Measurements from ENCODE around the gene NDUFS7.
"Not testable (repeated sequence)": the region's sequence is repeated elsewhere in the genome, so short reads cannot be mapped to it uniquely, and the experiment has no call there.

Gene NDUFS7

GRCh38 chr19:1433119-1434039, 49.7 kb downstream of the NDUFS7 start:
- no peak for DNase-seq (ENCODE audit: low spot score)

DNA sequence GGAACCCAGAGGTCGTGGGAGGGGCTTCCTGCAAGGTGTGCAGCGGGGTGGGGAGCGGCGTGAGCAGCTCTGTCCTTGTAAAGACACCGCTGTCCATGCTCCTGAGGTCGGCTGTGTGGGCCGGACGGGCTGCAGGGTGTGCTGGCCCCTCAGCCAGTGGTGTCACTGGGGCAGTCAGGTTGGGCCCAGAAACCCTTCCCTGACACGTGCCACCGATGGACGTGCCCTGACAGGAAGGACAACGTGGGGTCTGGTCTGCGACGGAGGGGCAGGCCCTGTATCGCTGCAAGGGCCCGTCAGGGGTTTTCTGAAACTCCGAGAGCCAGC, 50.3 kb downstream of the NDUFS7 start:
- DNase-seq (ENCODE audit: low spot score), result no peak

GRCh38 chr19:1434577-1435060, 50.9 kb downstream of the NDUFS7 start:
- DNase-seq (ENCODE audit: low spot score), result no peak

DNA sequence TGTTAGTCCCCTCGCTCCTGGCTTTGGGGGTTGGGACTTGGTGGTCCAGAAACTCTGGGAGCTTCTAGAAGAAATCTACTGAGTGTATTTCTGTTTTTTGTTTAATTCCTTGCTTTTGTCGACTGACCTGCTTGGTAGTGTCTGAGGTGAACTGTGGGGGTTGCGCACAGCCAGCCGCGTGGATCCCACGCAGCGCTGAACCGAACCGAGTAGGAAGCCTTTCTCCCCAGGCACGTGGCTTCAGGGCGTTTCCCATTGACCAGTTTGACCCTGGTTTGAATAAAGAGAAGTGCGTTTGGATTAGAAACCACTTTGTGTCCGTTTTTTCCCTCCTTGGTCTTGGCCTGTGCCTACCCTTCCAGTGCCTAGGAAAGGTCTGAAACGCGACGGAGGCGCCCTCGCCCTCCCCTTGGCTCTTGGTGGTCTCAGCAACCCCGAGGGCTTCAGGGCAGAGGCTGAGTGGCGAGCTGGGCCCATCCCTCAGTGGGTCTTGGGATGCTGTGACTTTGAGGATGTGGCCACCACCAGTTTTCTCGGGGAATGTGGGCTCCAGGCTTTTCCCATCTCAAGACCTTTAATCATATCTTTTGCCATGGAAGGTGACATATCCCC, 51.8 kb downstream of the NDUFS7 start:
- DNase-seq (ENCODE audit: low spot score), result no peak

- DNase-seq (ENCODE audit: low spot score), result no peak
Observed at GRCh38 chr19:1437609-1438008, 53.9 kb downstream of the NDUFS7 start.

- DNase-seq (ENCODE audit: low spot score), result peak; percentile 97
Observed at GRCh38 chr19:1438035-1438932, 54.6 kb downstream of the NDUFS7 start, which contains the start of gene RPS15. Gene RPS15, plus strand, starts transcription at chr19:1438396. Its CDS starts 30 bp downstream, at chr19:1438426.

- DNase-seq (ENCODE audit: low spot score), result no peak
Observed at GRCh38 chr19:1438933-1439354, 55.2 kb downstream of the NDUFS7 start.

- DNase-seq (ENCODE audit: low spot score), result not testable (repeated sequence)
Observed at GRCh38 chr19:1439525-1440417, 56.1 kb downstream of the NDUFS7 start.

DNA sequence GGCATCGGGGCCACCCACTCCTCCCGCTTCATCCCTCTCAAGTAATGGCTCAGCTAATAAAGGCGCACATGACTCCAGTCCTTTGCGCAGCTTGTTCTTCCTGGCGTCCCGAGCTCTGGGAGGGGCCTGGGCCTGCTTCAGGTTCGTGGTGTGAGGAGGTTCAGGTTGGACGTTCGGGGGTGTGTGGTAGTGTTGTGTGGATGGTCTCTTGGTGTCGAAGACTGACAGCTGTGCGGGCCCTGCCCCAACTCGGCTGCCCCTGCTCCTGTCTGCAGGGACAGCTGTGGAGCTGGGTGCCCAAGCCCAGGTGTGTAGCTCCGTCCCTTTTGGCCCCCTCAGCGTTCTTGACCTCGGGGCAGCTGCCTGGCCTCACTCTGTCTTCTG, 56.7 kb downstream of the NDUFS7 start:
- no peak for DNase-seq (ENCODE audit: low spot score)

GRCh38 chr19:1441022-1441426, 57.3 kb downstream of the NDUFS7 start:
- DNase-seq (ENCODE audit: low spot score), result no peak

- no peak for DNase-seq (ENCODE audit: low spot score)
Observed at GRCh38 chr19:1441677-1442438, 58.2 kb downstream of the NDUFS7 start.
